GM12878 (cell line): ENCODE data around the gene ENG. TPM values are rescaled to one million over a fixed set of nuclear protein-coding genes. Genes with fewer than 3 reads are reported as not detected.

Experiments
- ATAC-seq: fragments of 200-7000 bp; cut with Tn5 transposase; 3 replicates; pipeline ENCODE4 v1.9.1; 2020; ENCODE audit warnings: mild to moderate bottlenecking, moderate library complexity
- BruUV-seq: library from RNA; stranded (reverse); fragments of 400-500 nt; replicated peaks from 2 replicates; lab custom pipeline; 2021; lab: Mats Ljungman, UMichigan
- CTCF ChIA-PET: fragments of 300-600 bp; sonication (Branson Sonifier 250); formaldehyde crosslinking; extraction: SDS; loops from one replicate; lab custom pipeline; 2021; ENCODE audit warnings: inconsistent platforms; lab: Yijun Ruan, JAX
- POLR2A ChIA-PET: fragments of 350-600 bp; formaldehyde crosslinking; extraction: SDS; loops from one replicate; lab custom pipeline; 2021; ENCODE audit warnings: inconsistent platforms; lab: Charles Lee
- RAD21 ChIA-PET: fragments of 300-600 bp; sonication (Branson Sonifier 250); formaldehyde crosslinking; loops from one replicate; lab custom pipeline; 2023; ENCODE audit warnings: antibody characterized with exemption; ENCODE audit not compliant: unreplicated experiment; lab: Charles Lee
- SMC1A ChIA-PET: fragments of 300-600 bp; sonication (Branson Sonifier 250); formaldehyde crosslinking; loops from one replicate; lab custom pipeline; 2023; ENCODE audit not compliant: unreplicated experiment, uncharacterized antibody; lab: Charles Lee
- DNase-seq: peaks from one replicate; pipeline ENCODE4 v3.0.0-alpha.2; 2011; ENCODE audit warnings: low read depth, low spot score
- FAIRE-seq: peaks from 3 replicates; lab custom pipeline; 2011; peaks lifted over from hg19 to GRCh38; lab: Jason Lieb, UNC
- H2AFZ ChIP-seq: 2 replicates; pipeline ENCODE4 v1.6.0; 2011; ENCODE audit warnings: low read depth, low read length, control low read depth; ENCODE audit not compliant: control insufficient read depth
- H3K27ac ChIP-seq: 2 replicates; pipeline ENCODE4 v1.5.1; 2011; ENCODE audit warnings: control low read depth; ENCODE audit not compliant: control insufficient read depth, insufficient read depth
- H3K27me3 ChIP-seq, 2 experiments: replicated peaks in 1 of 2; 2 replicates each; pipeline versions ENCODE4 v1.6.0 to v1.6.1; 2011; ENCODE audit warnings: low read length in 1 of 2; ENCODE audit not compliant: control insufficient read depth in 2 of 2, insufficient read depth in 2 of 2
- H3K36me3 ChIP-seq, 2 experiments: 2 replicates each; pipeline ENCODE4 v1.5.1; 2011; ENCODE audit warnings: low read length in 1 of 2; ENCODE audit not compliant: control insufficient read depth in 2 of 2, insufficient read depth in 2 of 2
- H3K4me1 ChIP-seq: 2 replicates; pipeline ENCODE4 v1.6.1; 2011; ENCODE audit warnings: mild to moderate bottlenecking, low read length, moderate library complexity, mixed read lengths; ENCODE audit not compliant: control insufficient read depth, insufficient read depth
- H3K4me2 ChIP-seq: 2 replicates; pipeline ENCODE4 v1.6.0; 2011; ENCODE audit warnings: control low read depth; ENCODE audit not compliant: control insufficient read depth, insufficient read depth
- H3K4me3 ChIP-seq: fragments of 200-600 bp; sonication (generic); 2 replicates; pipeline ENCODE4 v1.5.1; 2016
- H3K79me2 ChIP-seq: 2 replicates; pipeline ENCODE4 v1.6.0; 2011; ENCODE audit warnings: low read length; ENCODE audit not compliant: control insufficient read depth, insufficient read depth
- H3K9ac ChIP-seq: 2 replicates; pipeline ENCODE4 v1.8.0; 2011; ENCODE audit warnings: low read length, control low read depth, mixed read lengths; ENCODE audit not compliant: control insufficient read depth, insufficient read depth
- H3K9me3 ChIP-seq: replicated peaks from 3 replicates; pipeline ENCODE4 v1.5.1; 2011; ENCODE audit warnings: mild to moderate bottlenecking, low read length; ENCODE audit not compliant: control insufficient read depth, insufficient read depth
- H4K20me1 ChIP-seq: 2 replicates; pipeline ENCODE4 v1.6.0; 2011; ENCODE audit not compliant: control insufficient read depth, insufficient read depth
- BCL11A ChIP-seq: IDR thresholded peaks from 2 replicates; pipeline ENCODE4 v1.6.1; 2011; ENCODE audit warnings: low read depth, low read length
- CHD2 ChIP-seq: IDR thresholded peaks from 2 replicates; pipeline ENCODE4 v1.6.1; 2011; ENCODE audit warnings: low read depth, low read length, improper control_type of control experiment, borderline replicate concordance
- CREB1 ChIP-seq: IDR thresholded peaks from 2 replicates; pipeline ENCODE4 v1.6.1; 2012; ENCODE audit warnings: low read depth, mild to moderate bottlenecking, inconsistent platforms
- CREM ChIP-seq: IDR thresholded peaks from 2 replicates; pipeline ENCODE4 v1.6.1; 2014; ENCODE audit warnings: antibody characterized with exemption, low read depth
- IRF3 ChIP-seq: fragments of 450-650 bp; IDR thresholded peaks from 2 replicates; pipeline ENCODE4 v1.6.1; 2014; ENCODE audit warnings: mild to moderate bottlenecking
- MEF2B ChIP-seq: fragments of 450-650 bp; IDR thresholded peaks from 2 replicates; pipeline ENCODE4 v1.6.1; 2018; ENCODE audit warnings: mild to moderate bottlenecking, moderate library complexity; ENCODE audit not compliant: partially characterized antibody, poor library complexity, severe bottlenecking
- MTA3 ChIP-seq: IDR thresholded peaks from 2 replicates; pipeline ENCODE4 v1.6.1; 2012; ENCODE audit warnings: low read length, inconsistent platforms, borderline replicate concordance
- NFIC ChIP-seq: IDR thresholded peaks from 2 replicates; pipeline ENCODE4 v1.6.1; 2012; ENCODE audit warnings: low read depth, mild to moderate bottlenecking, inconsistent platforms, low read length, moderate library complexity
- PAX5 ChIP-seq: IDR thresholded peaks from 2 replicates; pipeline ENCODE4 v1.6.1; 2011; ENCODE audit warnings: low read depth, low read length, borderline replicate concordance
- RAD21 ChIP-seq: IDR thresholded peaks from 2 replicates; pipeline ENCODE4 v1.6.1; 2011; ENCODE audit warnings: mild to moderate bottlenecking, low read depth, low read length, moderate library complexity; ENCODE audit not compliant: insufficient read depth
- YY1 ChIP-seq: IDR thresholded peaks from 2 replicates; pipeline ENCODE4 v1.6.1; 2011; ENCODE audit warnings: low read depth, mild to moderate bottlenecking, low read length
- ZBTB40 ChIP-seq: fragments of 450-650 bp; IDR thresholded peaks from 2 replicates; pipeline ENCODE4 v1.6.1; 2016; ENCODE audit warnings: mild to moderate bottlenecking, moderate library complexity, borderline replicate concordance
- ZNF687 ChIP-seq: fragments of 450-650 bp; IDR thresholded peaks from 2 replicates; pipeline ENCODE4 v1.6.1; 2017; ENCODE audit warnings: mild to moderate bottlenecking, moderate library complexity
- WGBS: methylation state at CpG from one replicate; pipeline ENCODE4 v1.1.6; 2016; ENCODE audit warnings: low lambda C conversion rate; ENCODE audit not compliant: insufficient replicate concordance, insufficient coverage; ENCODE audit errors: missing lambda C conversion rate; 5-methylcytosine and 5-hydroxymethylcytosine counted together
- in situ Hi-C: fragments of 300-500 bp; cut with MboI; formaldehyde crosslinking; loops from 9 replicates; pipeline ENCODE4 v1.14.3; 2018; ENCODE audit warnings: mixed read lengths
- intact Hi-C: fragments of 100-400 bp; cut with micrococcal nuclease; formaldehyde crosslinking; loops from one replicate; pipeline ENCODE4 v1.14.2; 2022; ENCODE audit not compliant: unreplicated experiment
- polyA plus RNA-seq, 11 experiments: library from polyadenylated mRNA; depleted of rRNA in 4 of 11; unstranded in 6 of 11; stranded (reverse) in 5 of 11; fragments of >200 nt; fragmentation: Nextera tagmentation in 4 of 11; fragmentation: Illumina TruSeq in 1 of 11; extraction: Ambion mirVana in 4 of 11; extraction: Trizol in 1 of 11; gene quantifications; 1 replicate in 1 of 11; 2 replicates in 10 of 11; pipeline versions ENCODE4 v1.2.1 to v1.2.3, GENCODE V29; 2011 to 2016; ENCODE audit warnings: inconsistent platforms in 2 of 11, missing spikeins in 2 of 11, low read depth in 1 of 11
- total RNA-seq, 4 experiments: library from RNA; depleted of rRNA in 3 of 4; stranded (reverse); fragments of >200 nt in 3 of 4; fragmentation: Illumina TruSeq in 1 of 4; extraction: Trizol in 1 of 4; gene quantifications; 2 replicates each; pipeline versions ENCODE4 v1.2.1 to v1.2.3, GENCODE V29; 2013 to 2021
- TF ChIP-seq, protein P1 (sequence below): fragments of 450-650 bp; conservative IDR thresholded peaks from 2 replicates; pipeline ENCODE4 v1.6.1; 2017; ENCODE audit warnings: mild to moderate bottlenecking, moderate library complexity

ENG gene
- total and polyA plus RNA-seq, 10 of the 15 experiments (the other 5 are each of a cell fraction or from before 2014, with no cell fraction given), result 0.14 to 10.1 (median 2.0) TPM

GRCh38 chr9:127812011-127812410 is 42.4 kb downstream of the ENG start:
- CTCF ChIA-PET, result interaction anchor here (0.5 kb wide), 1 partner anchor 214 kb away, joined by 3 read pairs; no protein-coding TSS in a partner anchor
- DNase-seq, result no peak
- in situ Hi-C loops, result no loop called here
- H3K9ac ChIP-seq, result no peak overlapping the region
- H3K27me3 ChIP-seq, result no peaks in the 10 kb centered on the region
- no peak overlapping the region for H3K27ac ChIP-seq
- FAIRE-seq, result no peak
- SMC1A ChIA-PET, result no interaction called here
- WGBS, result 89% methylated on average over 6 of the region's 6 CpGs
- H3K79me2 ChIP-seq, result no peaks in the 10 kb centered on the region
- intact Hi-C loops, result no loop called here
- no peak overlapping the region for H2AFZ ChIP-seq
- peaks cover 3 to 29% of the 10 kb centered on the region in 2 experiments; a peak in 3 of 4 replicates for H3K36me3 ChIP-seq
- H3K9me3 ChIP-seq, result no peaks in the 10 kb centered on the region
- BruUV-seq, result no TSS peak
- no peak overlapping the region for H3K4me2 ChIP-seq
- POLR2A ChIA-PET, result no interaction called here
- H4K20me1 ChIP-seq, result no peaks in the 10 kb centered on the region; the same call in 1 of the 2 replicates
- no peak overlapping the region for H3K4me3 ChIP-seq
- ATAC-seq, result no peak
- H3K4me1 ChIP-seq, result no peaks in the 10 kb centered on the region
- RAD21 ChIA-PET, result no interaction called here
- no peak for TF ChIP-seq RAD21
- no peak for TF ChIP-seq PAX5
- TF ChIP-seq CHD2, result no peak
- TF ChIP-seq MTA3, result no peak
- no peak for TF ChIP-seq NFIC
- TF ChIP-seq YY1, result no peak
- TF ChIP-seq ZBTB40, result no peak
- TF ChIP-seq CREM, result no peak
- no peak for TF ChIP-seq IRF3
- TF ChIP-seq BCL11A, result no peak
- no peak for TF ChIP-seq MEF2B
- no peak for TF ChIP-seq CREB1
- TF ChIP-seq, protein P1, sequence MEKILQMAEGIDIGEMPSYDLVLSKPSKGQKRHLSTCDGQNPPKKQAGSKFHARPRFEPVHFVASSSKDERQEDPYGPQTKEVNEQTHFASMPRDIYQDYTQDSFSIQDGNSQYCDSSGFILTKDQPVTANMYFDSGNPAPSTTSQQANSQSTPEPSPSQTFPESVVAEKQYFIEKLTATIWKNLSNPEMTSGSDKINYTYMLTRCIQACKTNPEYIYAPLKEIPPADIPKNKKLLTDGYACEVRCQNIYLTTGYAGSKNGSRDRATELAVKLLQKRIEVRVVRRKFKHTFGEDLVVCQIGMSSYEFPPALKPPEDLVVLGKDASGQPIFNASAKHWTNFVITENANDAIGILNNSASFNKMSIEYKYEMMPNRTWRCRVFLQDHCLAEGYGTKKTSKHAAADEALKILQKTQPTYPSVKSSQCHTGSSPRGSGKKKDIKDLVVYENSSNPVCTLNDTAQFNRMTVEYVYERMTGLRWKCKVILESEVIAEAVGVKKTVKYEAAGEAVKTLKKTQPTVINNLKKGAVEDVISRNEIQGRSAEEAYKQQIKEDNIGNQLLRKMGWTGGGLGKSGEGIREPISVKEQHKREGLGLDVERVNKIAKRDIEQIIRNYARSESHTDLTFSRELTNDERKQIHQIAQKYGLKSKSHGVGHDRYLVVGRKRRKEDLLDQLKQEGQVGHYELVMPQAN, result no peak
- TF ChIP-seq ZNF687, result no peak
